ENCODE data around the gene SPACA6. TPM values are rescaled to one million over a fixed set of nuclear protein-coding genes. Genes with fewer than 3 reads are reported as not detected.
"Not testable (repeated sequence)": the region's sequence is repeated elsewhere in the genome, so short reads cannot be mapped to it uniquely, and the experiment has no call there.

The SPACA6 gene
- total and polyA plus RNA-seq, 12 donors, result 2.2 to 291 (median 25.2) TPM

GRCh38 chr19:51737924-51738323 lies 44.8 kb downstream of the SPACA6 start:
- no peaks in the 10 kb centered on the region for H3K4me1 ChIP-seq (replicated peaks in 1 of 2)
- no peak for TF ChIP-seq POLR2A (IDR thresholded peaks at IDR 0.05)
- TF ChIP-seq CTCF (IDR thresholded peaks at IDR 0.05), result no peak
- no peak overlapping the region for H3K27ac ChIP-seq
- H3K4me3 ChIP-seq, result no peak overlapping the region
- H3K9me3 ChIP-seq (replicated peaks in 1 of 3), result no peaks in the 10 kb centered on the region
- H3K27me3 ChIP-seq, result peaks cover 9% of the 10 kb centered on the region
- intact Hi-C loops (cut with DNase I), result no loop called here
- 64 to 70% (median 65%) methylated on average over 2 of the region's 2 CpGs for WGBS, 4 donors
- H3K36me3 ChIP-seq (replicated peaks in 1 of 2), result no peaks in the 10 kb centered on the region
- no peak for DNase-seq

- intact Hi-C loops (cut with DNase I); H3K4me1 ChIP-seq (replicated peaks in 1 of 2); H3K27me3 ChIP-seq; H3K4me3 ChIP-seq; H3K9me3 ChIP-seq (replicated peaks in 1 of 3); H3K36me3 ChIP-seq (replicated peaks in 1 of 2); DNase-seq; H3K27ac ChIP-seq: not testable (repeated sequence)
- WGBS, 4 donors, result 84 to 88% (median 85%) methylated on average over 10 of the region's 10 CpGs
Measured at GRCh38 chr19:51738523-51738922, 45.4 kb downstream of the SPACA6 start.

- Histone ChIP-seq H3K9me3 (replicated peaks in 1 of 3) (no peaks in the 10 kb centered on the region), H3K4me1 (replicated peaks in 1 of 2) (no peaks in the 10 kb centered on the region), H3K4me3 (no peak overlapping the region), H3K27me3 (peaks cover 7% of the 10 kb centered on the region), H3K27ac (no peak overlapping the region), H3K36me3 (replicated peaks in 1 of 2) (no peaks in the 10 kb centered on the region)
- DNase-seq, result no peak
- TF ChIP-seq CTCF (IDR thresholded peaks at IDR 0.05) (no peak), POLR2A (IDR thresholded peaks at IDR 0.05) (no peak)
- intact Hi-C loops (cut with DNase I), result no loop called here
- WGBS, 4 donors, result 62 to 75% (median 70%) methylated on average over 10 to 13 of the region's 13 CpGs
Measured at GRCh38 chr19:51739466-51740213, 46.5 kb downstream of the SPACA6 start.

GRCh38 chr19:51740356-51740755 lies 47.2 kb downstream of the SPACA6 start:
- TF ChIP-seq CTCF (IDR thresholded peaks at IDR 0.05), result no peak
- TF ChIP-seq POLR2A (IDR thresholded peaks at IDR 0.05), result no peak

GRCh38 chr19:51742789-51743188 lies 49.7 kb downstream of the SPACA6 start:
- DNase-seq, result no peak
- Histone ChIP-seq H3K9me3 (replicated peaks in 1 of 3) (no peaks in the 10 kb centered on the region), H3K36me3 (replicated peaks in 1 of 2) (no peaks in the 10 kb centered on the region), H3K27me3 (no peaks in the 10 kb centered on the region), H3K4me1 (replicated peaks in 1 of 2) (no peaks in the 10 kb centered on the region), H3K27ac (no peak overlapping the region), H3K4me3 (no peak overlapping the region)
- intact Hi-C loops (cut with DNase I), result no loop called here
- 36 to 59% (median 57%) methylated on average over 6 of the region's 6 CpGs for WGBS, 4 donors
- TF ChIP-seq CTCF (IDR thresholded peaks at IDR 0.05) (no peak), POLR2A (IDR thresholded peaks at IDR 0.05) (no peak)

More at GRCh38 chr19:51740356-51740755, 47.2 kb downstream of the SPACA6 start:
- Histone ChIP-seq H3K4me3 (no peak overlapping the region), H3K4me1 (replicated peaks in 1 of 2) (no peaks in the 10 kb centered on the region), H3K9me3 (replicated peaks in 1 of 3) (no peaks in the 10 kb centered on the region), H3K36me3 (replicated peaks in 1 of 2) (no peaks in the 10 kb centered on the region), H3K27me3 (peaks cover 4% of the 10 kb centered on the region), H3K27ac (no peak overlapping the region)
- no peak for DNase-seq
- 62 to 74% (median 72%) methylated on average over 5 of the region's 5 CpGs for WGBS, 4 donors
- intact Hi-C loops (cut with DNase I), result no loop called here
